GM12878 (cell line): Measurements from ENCODE around the gene MAP1LC3B. TPM values are rescaled to one million over a fixed set of nuclear protein-coding genes. Genes with fewer than 3 reads are reported as not detected.

ENCODE experiments used
- ATAC-seq: fragments of 200-7000 bp; cut with Tn5 transposase; 3 replicates; pipeline ENCODE4 v1.9.1; 2020; ENCODE audit warnings: mild to moderate bottlenecking, moderate library complexity
- BruUV-seq: library from RNA; stranded (reverse); fragments of 400-500 nt; replicated peaks from 2 replicates; lab custom pipeline; 2021; lab: Mats Ljungman, UMichigan
- CTCF ChIA-PET: fragments of 300-600 bp; sonication (Branson Sonifier 250); formaldehyde crosslinking; extraction: SDS; loops from one replicate; lab custom pipeline; 2021; ENCODE audit warnings: inconsistent platforms; lab: Yijun Ruan, JAX
- POLR2A ChIA-PET: fragments of 350-600 bp; formaldehyde crosslinking; extraction: SDS; loops from one replicate; lab custom pipeline; 2021; ENCODE audit warnings: inconsistent platforms; lab: Charles Lee
- RAD21 ChIA-PET: fragments of 300-600 bp; sonication (Branson Sonifier 250); formaldehyde crosslinking; loops from one replicate; lab custom pipeline; 2023; ENCODE audit warnings: antibody characterized with exemption; ENCODE audit not compliant: unreplicated experiment; lab: Charles Lee
- SMC1A ChIA-PET: fragments of 300-600 bp; sonication (Branson Sonifier 250); formaldehyde crosslinking; loops from one replicate; lab custom pipeline; 2023; ENCODE audit not compliant: unreplicated experiment, uncharacterized antibody; lab: Charles Lee
- DNase-seq: peaks from one replicate; pipeline ENCODE4 v3.0.0-alpha.2; 2011; ENCODE audit warnings: low read depth, low spot score
- FAIRE-seq: peaks from 3 replicates; lab custom pipeline; 2011; peaks lifted over from hg19 to GRCh38; lab: Jason Lieb, UNC
- H2AFZ ChIP-seq: 2 replicates; pipeline ENCODE4 v1.6.0; 2011; ENCODE audit warnings: low read depth, low read length, control low read depth; ENCODE audit not compliant: control insufficient read depth
- H3K27ac ChIP-seq: 2 replicates; pipeline ENCODE4 v1.5.1; 2011; ENCODE audit warnings: control low read depth; ENCODE audit not compliant: control insufficient read depth, insufficient read depth
- H3K27me3 ChIP-seq, 2 experiments: replicated peaks in 1 of 2; 2 replicates each; pipeline versions ENCODE4 v1.6.0 to v1.6.1; 2011; ENCODE audit warnings: low read length in 1 of 2; ENCODE audit not compliant: control insufficient read depth in 2 of 2, insufficient read depth in 2 of 2
- H3K36me3 ChIP-seq, 2 experiments: 2 replicates each; pipeline ENCODE4 v1.5.1; 2011; ENCODE audit warnings: low read length in 1 of 2; ENCODE audit not compliant: control insufficient read depth in 2 of 2, insufficient read depth in 2 of 2
- H3K4me1 ChIP-seq: 2 replicates; pipeline ENCODE4 v1.6.1; 2011; ENCODE audit warnings: mild to moderate bottlenecking, low read length, moderate library complexity, mixed read lengths; ENCODE audit not compliant: control insufficient read depth, insufficient read depth
- H3K4me2 ChIP-seq: 2 replicates; pipeline ENCODE4 v1.6.0; 2011; ENCODE audit warnings: control low read depth; ENCODE audit not compliant: control insufficient read depth, insufficient read depth
- H3K4me3 ChIP-seq: fragments of 200-600 bp; sonication (generic); 2 replicates; pipeline ENCODE4 v1.5.1; 2016
- H3K79me2 ChIP-seq: 2 replicates; pipeline ENCODE4 v1.6.0; 2011; ENCODE audit warnings: low read length; ENCODE audit not compliant: control insufficient read depth, insufficient read depth
- H3K9ac ChIP-seq: 2 replicates; pipeline ENCODE4 v1.8.0; 2011; ENCODE audit warnings: low read length, control low read depth, mixed read lengths; ENCODE audit not compliant: control insufficient read depth, insufficient read depth
- H3K9me3 ChIP-seq: replicated peaks from 3 replicates; pipeline ENCODE4 v1.5.1; 2011; ENCODE audit warnings: mild to moderate bottlenecking, low read length; ENCODE audit not compliant: control insufficient read depth, insufficient read depth
- H4K20me1 ChIP-seq: 2 replicates; pipeline ENCODE4 v1.6.0; 2011; ENCODE audit not compliant: control insufficient read depth, insufficient read depth
- ATF7 ChIP-seq: fragments of 450-650 bp; IDR thresholded peaks from 2 replicates; pipeline ENCODE4 v1.6.1; 2016; ENCODE audit warnings: low read depth, mild to moderate bottlenecking
- BACH1 ChIP-seq: fragments of 450-650 bp; IDR thresholded peaks from 2 replicates; pipeline ENCODE4 v1.6.1; 2017; ENCODE audit warnings: mild to moderate bottlenecking, borderline replicate concordance
- BCLAF1 ChIP-seq: fragments of 450-650 bp; IDR thresholded peaks from 2 replicates; pipeline ENCODE4 v1.6.1; 2017; ENCODE audit warnings: antibody characterized with exemption, mild to moderate bottlenecking, moderate library complexity
- FOXK2 ChIP-seq: fragments of 450-650 bp; IDR thresholded peaks from 2 replicates; pipeline ENCODE4 v1.6.1; 2017; ENCODE audit warnings: mild to moderate bottlenecking, moderate library complexity
- IRF4 ChIP-seq: IDR thresholded peaks from 2 replicates; pipeline ENCODE4 v1.6.1; 2011; ENCODE audit warnings: low read depth, low read length
- KDM1A ChIP-seq: fragments of 200-600 bp; sonication (generic); IDR thresholded peaks from 2 replicates; pipeline ENCODE4 v1.6.1; 2016; ENCODE audit warnings: borderline replicate concordance
- KLF5 ChIP-seq: fragments of 450-650 bp; IDR thresholded peaks from 2 replicates; pipeline ENCODE4 v1.6.1; 2014; ENCODE audit warnings: mild to moderate bottlenecking; ENCODE audit not compliant: partially characterized antibody
- MYC ChIP-seq: IDR thresholded peaks from 2 replicates; pipeline ENCODE4 v1.6.1; 2011; ENCODE audit warnings: mild to moderate bottlenecking, low read length, moderate library complexity, inconsistent platforms; ENCODE audit not compliant: insufficient read depth, insufficient replicate concordance, insufficient read length, severe bottlenecking
- NBN ChIP-seq: fragments of 450-650 bp; IDR thresholded peaks from 2 replicates; pipeline ENCODE4 v1.6.1; 2016
- POLR2AphosphoS5 ChIP-seq: IDR thresholded peaks from 2 replicates; pipeline ENCODE4 v1.6.1; 2011; ENCODE audit warnings: mild to moderate bottlenecking, low read length, inconsistent platforms
- SIN3A ChIP-seq: IDR thresholded peaks from 2 replicates; pipeline ENCODE4 v1.6.1; 2012; ENCODE audit warnings: low read depth, low read length, improper control_type of control experiment
- SPI1 ChIP-seq: IDR thresholded peaks from 2 replicates; pipeline ENCODE4 v1.6.1; 2011; ENCODE audit warnings: low read depth, mild to moderate bottlenecking, low read length, moderate library complexity, borderline replicate concordance; ENCODE audit not compliant: insufficient read depth
- SRF ChIP-seq, 2 experiments: IDR thresholded peaks; 2 replicates each; pipeline ENCODE4 v1.6.1; 2011; ENCODE audit warnings: low read depth in 2 of 2, low read length in 2 of 2, mild to moderate bottlenecking in 1 of 2, moderate library complexity in 1 of 2
- SUPT20H ChIP-seq: IDR thresholded peaks from 2 replicates; pipeline ENCODE4 v1.6.1; 2011; ENCODE audit warnings: low read depth, mild to moderate bottlenecking, low read length, moderate library complexity, borderline replicate concordance; ENCODE audit not compliant: control insufficient read depth
- TAF1 ChIP-seq: IDR thresholded peaks from 2 replicates; pipeline ENCODE4 v1.6.1; 2011; ENCODE audit warnings: mild to moderate bottlenecking, low read depth, low read length, borderline replicate concordance
- TARDBP ChIP-seq: IDR thresholded peaks from 2 replicates; pipeline ENCODE4 v1.6.1; 2016; ENCODE audit warnings: borderline replicate concordance
- TBL1XR1 ChIP-seq: IDR thresholded peaks from 2 replicates; pipeline ENCODE4 v1.6.1; 2012; ENCODE audit warnings: low read depth, low read length, improper control_type of control experiment
- TCF7 ChIP-seq: IDR thresholded peaks from 2 replicates; pipeline ENCODE4 v1.6.1; 2014; ENCODE audit warnings: antibody characterized with exemption, borderline replicate concordance
- ZBTB33 ChIP-seq: fragments of 450-650 bp; IDR thresholded peaks from 2 replicates; pipeline ENCODE4 v1.6.1; 2017; ENCODE audit warnings: mild to moderate bottlenecking
- WGBS: methylation state at CpG from one replicate; pipeline ENCODE4 v1.1.6; 2016; ENCODE audit warnings: low lambda C conversion rate; ENCODE audit not compliant: insufficient replicate concordance, insufficient coverage; ENCODE audit errors: missing lambda C conversion rate; 5-methylcytosine and 5-hydroxymethylcytosine counted together
- in situ Hi-C: fragments of 300-500 bp; cut with MboI; formaldehyde crosslinking; loops from 9 replicates; pipeline ENCODE4 v1.14.3; 2018; ENCODE audit warnings: mixed read lengths
- intact Hi-C: fragments of 100-400 bp; cut with micrococcal nuclease; formaldehyde crosslinking; loops from one replicate; pipeline ENCODE4 v1.14.2; 2022; ENCODE audit not compliant: unreplicated experiment
- polyA plus RNA-seq, 11 experiments: library from polyadenylated mRNA; depleted of rRNA in 4 of 11; unstranded in 6 of 11; stranded (reverse) in 5 of 11; fragments of >200 nt; fragmentation: Nextera tagmentation in 4 of 11; fragmentation: Illumina TruSeq in 1 of 11; extraction: Ambion mirVana in 4 of 11; extraction: Trizol in 1 of 11; gene quantifications; 1 replicate in 1 of 11; 2 replicates in 10 of 11; pipeline versions ENCODE4 v1.2.1 to v1.2.3, GENCODE V29; 2011 to 2016; ENCODE audit warnings: inconsistent platforms in 2 of 11, missing spikeins in 2 of 11, low read depth in 1 of 11
- total RNA-seq, 4 experiments: library from RNA; depleted of rRNA in 3 of 4; stranded (reverse); fragments of >200 nt in 3 of 4; fragmentation: Illumina TruSeq in 1 of 4; extraction: Trizol in 1 of 4; gene quantifications; 2 replicates each; pipeline versions ENCODE4 v1.2.1 to v1.2.3, GENCODE V29; 2013 to 2021

Gene MAP1LC3B
- total and polyA plus RNA-seq, 10 of the 15 experiments (the other 5 are each of a cell fraction or from before 2014, with no cell fraction given), result 6.1 to 42.8 (median 13.7) TPM

- TF ChIP-seq ZBTB33 (no peak), TBL1XR1 (no peak), TAF1 (no peak), SRF (IDR thresholded peaks at IDR 0.05; ENCODE audit: low read depth in 2 of 2, low read length in 2 of 2) (no peak)
These were observed 32.1 kb downstream of the MAP1LC3B start (continued) for GRCh38 chr16:87424266-87424665.

GRCh38 chr16:87425941-87426340 lies 33.8 kb downstream of the MAP1LC3B start:
- Histone ChIP-seq H3K27me3 (no peaks in the 10 kb centered on the region; a peak in 1 of 4 replicates), H3K36me3 (no peaks in the 10 kb centered on the region), H3K9ac (no peak overlapping the region), H3K4me1 (no peaks in the 10 kb centered on the region), H3K79me2 (no peaks in the 10 kb centered on the region), H4K20me1 (no peaks in the 10 kb centered on the region; the same call in 1 of the 2 replicates), H3K9me3 (no peaks in the 10 kb centered on the region; the same call in 2 of the 3 replicates), H3K4me3 (no peak overlapping the region), H2AFZ (no peak overlapping the region), H3K4me2 (no peak overlapping the region), H3K27ac (no peak overlapping the region)
- no TSS peak for BruUV-seq
- 39% methylated on average over 12 of the region's 12 CpGs for WGBS
- intact Hi-C loops, result no loop called here
- ATAC-seq (no peak), FAIRE-seq (no peak), DNase-seq (no peak)
- ChIA-PET SMC1A (no interaction called here), POLR2A (no interaction called here), CTCF (interaction anchor here (0.6 kb wide), 1 partner anchor 346 kb away, joined by 3 read pairs; no protein-coding TSS in a partner anchor), RAD21 (no interaction called here)
- in situ Hi-C loops, result no loop called here
- TF ChIP-seq POLR2AphosphoS5 (no peak), ATF7 (no peak), SPI1 (no peak), SUPT20H (no peak), NBN (no peak), SIN3A (no peak), FOXK2 (no peak), KLF5 (no peak), BCLAF1 (no peak), IRF4 (no peak), ZBTB33 (no peak), TCF7 (no peak), TARDBP (no peak), MYC (no peak), BACH1 (no peak), KDM1A (no peak)
